Stimulated activated CD8-positive, alpha-beta memory T cell treated with anti-CD3 and anti-CD28 coated beads, Interleukin-12 subunit alpha, Interleukin-12 subunit beta, amount 100 ng/mL, for 24 hours (primary cell): ENCODE results near the gene SERINC1.

Experiments
- DNase-seq: peaks from one replicate; pipeline ENCODE4 v3.0.0-alpha.2; 2020; ENCODE audit errors: extremely low read depth

The SERINC1 gene

GRCh38 chr6:122432816-122433215 is 38.8 kb downstream of the SERINC1 start:
- DNase-seq, result no peak

DNA sequence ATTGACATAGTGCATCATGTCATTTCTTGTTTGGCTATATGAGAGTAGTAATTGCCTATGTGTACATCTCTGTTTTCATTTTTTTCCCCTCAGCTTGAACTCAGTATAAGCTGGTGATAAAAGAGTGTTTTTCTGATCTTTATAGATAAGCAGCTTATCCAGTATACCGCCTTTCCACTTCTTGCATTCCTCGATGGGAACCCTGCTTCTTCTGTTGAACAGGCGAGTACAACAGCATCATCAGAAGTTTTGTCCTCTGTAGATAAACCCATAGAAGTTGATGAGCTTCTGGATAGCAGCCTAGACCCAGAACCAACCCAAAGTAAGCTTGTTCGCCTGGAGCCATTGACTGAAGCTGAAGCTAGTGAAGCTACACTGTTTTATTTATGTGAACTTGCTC is 39.8 kb downstream of the SERINC1 start:
- DNase-seq, result no peak

- DNase-seq, result no peak
Observed at GRCh38 chr6:122429323-122429722, 42.3 kb downstream of the SERINC1 start.

- DNase-seq, result no peak
Observed at GRCh38 chr6:122428781-122429180, 42.8 kb downstream of the SERINC1 start.

- no peak for DNase-seq
Observed at GRCh38 chr6:122426597-122426996, 45.0 kb downstream of the SERINC1 start.

- no peak for DNase-seq
Observed at GRCh38 chr6:122423734-122424133, 47.9 kb downstream of the SERINC1 start.

- DNase-seq, result no peak
Observed at GRCh38 chr6:122422614-122423267, 48.9 kb downstream of the SERINC1 start.

DNA sequence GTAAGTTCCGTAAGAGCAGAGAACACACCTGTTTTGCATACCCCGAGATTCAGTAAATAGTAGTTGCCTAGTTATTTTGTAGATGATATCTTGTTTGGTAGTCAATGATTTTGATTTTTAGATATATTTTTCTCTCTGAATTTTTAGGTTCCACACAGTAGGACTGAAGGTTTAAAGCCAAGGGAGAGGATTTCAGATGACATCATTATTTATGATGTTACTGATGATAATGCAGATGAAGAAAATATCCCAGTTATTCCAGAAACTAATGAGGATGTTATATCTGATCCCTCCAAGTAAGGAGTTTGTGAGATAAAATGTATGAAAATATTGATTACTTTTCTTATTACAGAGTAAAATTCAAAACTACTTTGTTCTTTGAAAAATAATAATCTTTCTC is 49.6 kb downstream of the SERINC1 start:
- DNase-seq, result no peak

DNA sequence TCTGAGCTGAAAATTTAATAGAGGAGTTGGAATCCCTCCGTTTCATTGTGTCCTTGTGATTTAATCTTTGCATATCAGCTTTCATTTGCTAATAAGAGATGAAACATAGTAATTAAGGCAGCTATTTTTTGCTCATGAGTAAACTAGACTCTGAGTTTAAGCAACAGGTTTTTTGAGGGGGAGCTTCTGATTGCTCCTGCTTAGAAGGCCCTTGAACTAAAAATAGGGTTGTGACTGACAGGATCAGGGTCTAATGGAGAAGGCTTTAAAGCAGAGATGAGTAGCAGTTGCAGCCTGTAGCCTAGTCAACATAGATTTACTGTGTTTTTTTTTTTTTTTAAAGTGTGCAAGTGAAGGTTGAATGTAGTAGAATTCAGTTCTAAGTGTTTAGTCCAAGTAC is 54.8 kb downstream of the SERINC1 start:
- no peak for DNase-seq

DNA sequence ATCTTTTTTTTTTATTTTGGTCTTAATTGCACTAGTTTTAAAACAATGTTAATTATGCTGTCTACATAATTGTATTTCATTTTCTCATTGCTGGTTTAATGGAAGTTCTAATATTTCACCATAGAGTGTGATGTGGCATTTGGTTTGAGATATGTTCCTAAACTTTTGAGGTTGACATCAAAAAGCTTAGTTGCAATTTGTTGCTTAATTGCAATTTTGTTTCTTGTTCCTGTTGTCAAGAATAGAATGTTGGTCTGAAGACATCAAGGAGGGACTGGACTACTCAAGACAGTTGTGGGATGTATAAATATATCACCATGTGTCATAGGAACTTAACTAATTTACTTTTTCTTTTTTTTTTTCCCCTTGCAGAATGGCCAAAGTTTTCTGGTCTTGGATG is 59.6 kb downstream of the SERINC1 start:
- DNase-seq, result no peak

GRCh38 chr6:122408702-122409458 is 62.7 kb downstream of the SERINC1 start:
- no peak for DNase-seq

- no peak for DNase-seq
Observed at GRCh38 chr6:122408240-122408639, 63.4 kb downstream of the SERINC1 start.

DNA sequence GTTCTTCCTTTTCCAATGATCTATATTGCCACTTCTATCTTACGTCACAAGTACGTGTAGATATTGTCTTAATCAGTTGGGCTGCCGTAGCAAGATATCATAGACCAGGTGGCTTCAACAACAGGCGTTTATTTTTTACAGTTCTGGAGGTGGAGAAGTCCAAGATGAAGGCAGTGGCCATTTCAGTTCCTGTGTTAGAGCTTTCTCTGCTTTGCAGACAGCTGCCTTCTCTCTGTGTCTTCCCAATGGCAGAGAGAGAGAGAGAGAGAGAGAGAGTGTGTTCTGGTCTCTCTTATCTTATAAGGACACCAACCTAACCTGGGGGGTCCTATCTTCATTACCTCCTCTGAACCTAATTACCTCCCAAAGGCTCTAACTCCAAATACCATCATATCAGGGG is 63.9 kb downstream of the SERINC1 start:
- no peak for DNase-seq

DNA sequence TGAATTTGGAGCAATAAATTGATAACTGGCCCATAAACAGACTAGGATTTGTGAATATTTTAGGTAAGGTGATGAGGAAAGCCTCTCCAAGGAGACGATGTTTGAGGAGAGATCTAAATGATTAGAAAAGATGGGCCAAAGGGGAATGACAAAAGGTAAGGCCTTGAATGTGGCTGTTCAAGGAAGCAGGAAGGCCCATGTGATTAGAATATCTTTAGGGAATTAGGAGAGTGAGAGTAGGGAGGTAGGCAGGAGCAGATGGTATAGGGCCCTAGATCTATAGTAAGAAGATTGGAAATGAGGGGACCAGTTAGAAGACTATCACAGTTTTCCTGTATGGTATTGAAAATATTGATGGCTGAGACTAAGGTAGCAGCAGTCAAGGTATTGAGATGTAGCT is 65.4 kb downstream of the SERINC1 start:
- DNase-seq, result no peak

DNA sequence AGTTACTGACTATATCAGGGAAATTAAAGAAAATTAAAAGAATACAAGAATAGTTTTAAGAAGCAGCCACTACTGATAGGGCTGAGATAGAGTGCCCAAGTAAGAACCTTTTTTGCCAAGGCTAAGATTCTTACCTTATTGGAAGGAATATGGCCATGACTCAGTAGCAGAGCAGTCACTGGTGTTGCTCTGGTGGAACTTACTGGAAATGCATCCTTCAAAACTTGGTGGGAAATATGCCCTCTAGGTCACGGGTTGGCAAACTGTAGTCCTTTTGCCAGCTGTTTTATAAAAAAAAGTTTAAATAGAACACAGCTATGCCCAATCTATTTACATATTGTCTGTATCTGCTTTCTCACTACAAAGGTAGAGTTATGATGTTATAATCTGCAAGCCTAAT is 66.2 kb downstream of the SERINC1 start:
- DNase-seq, result no peak

- DNase-seq, result no peak
Observed at GRCh38 chr6:122404444-122404843, 67.2 kb downstream of the SERINC1 start.

GRCh38 chr6:122401104-122401503 is 70.5 kb downstream of the SERINC1 start:
- DNase-seq, result no peak

DNA sequence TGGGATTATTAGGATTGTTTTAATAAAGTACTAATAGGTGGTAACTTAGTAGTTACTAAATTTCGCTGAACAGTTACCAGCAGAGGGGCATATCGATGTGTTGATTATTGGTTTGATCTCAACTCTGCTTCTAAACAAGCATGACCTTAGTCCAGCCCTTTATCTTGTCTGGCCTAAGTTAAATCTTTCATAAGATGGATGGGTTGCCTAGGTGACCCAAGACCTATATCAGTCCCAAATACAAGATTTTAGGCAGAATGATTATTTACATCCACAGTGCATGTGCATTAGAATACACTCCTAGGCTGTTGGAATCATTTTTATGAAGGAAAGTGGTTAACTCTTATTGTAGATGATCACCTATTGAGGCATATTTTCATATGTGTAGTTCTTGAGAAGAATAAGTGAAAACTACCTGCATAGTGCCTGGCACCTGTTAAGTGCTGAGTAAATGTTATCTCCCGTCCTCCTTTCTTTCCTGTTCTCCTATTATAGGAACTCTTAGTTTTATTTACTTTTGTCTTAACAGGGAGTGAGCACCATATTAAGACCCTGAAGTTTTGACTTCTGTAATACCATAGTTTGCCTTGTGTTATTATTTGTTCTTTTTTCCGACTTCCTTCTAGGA is 71.0 kb downstream of the SERINC1 start:
- no peak for DNase-seq

DNA sequence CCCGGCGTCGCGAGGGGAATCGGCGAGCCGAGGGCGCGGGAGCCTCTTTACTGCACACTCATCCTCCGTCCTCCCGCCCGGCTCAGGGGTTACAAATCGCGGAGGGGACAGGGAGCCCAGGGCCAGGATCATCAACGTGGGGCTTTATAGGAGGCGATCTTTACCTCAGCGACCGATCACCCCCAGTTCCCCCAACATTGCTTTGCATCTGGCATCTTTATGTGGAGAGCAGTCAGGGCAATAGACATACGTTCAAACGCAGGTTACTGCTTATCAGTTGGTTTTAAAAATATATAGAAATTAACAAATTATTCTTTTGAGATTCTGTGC is 71.5 kb downstream of the SERINC1 start:
- no peak for DNase-seq

GRCh38 chr6:122399348-122400120 is 72.1 kb downstream of the SERINC1 start, which contains the start of gene HSF2:
Gene HSF2, plus strand, starts transcription at chr6:122399652. Its CDS starts 86 bp downstream, at chr6:122399738.
- peak; percentile 86 for DNase-seq

DNA sequence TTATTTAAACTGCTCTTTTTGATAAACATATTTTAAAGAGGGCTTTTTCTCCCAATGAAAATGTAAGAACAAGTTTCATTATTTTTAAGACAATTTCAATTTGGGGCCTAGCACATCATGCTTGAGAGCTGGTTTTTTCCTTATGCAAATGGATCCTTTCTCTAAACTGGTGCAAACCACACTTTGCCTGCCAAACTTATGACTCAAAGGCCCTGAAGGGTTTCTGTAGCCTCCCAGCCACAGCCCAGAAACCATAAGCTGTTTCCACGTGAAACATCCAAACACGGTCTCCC is 72.6 kb downstream of the SERINC1 start:
- no peak for DNase-seq

GRCh38 chr6:122394016-122394415 is 77.6 kb downstream of the SERINC1 start:
- DNase-seq, result no peak
